ENCODE data around the gene BBOX1. TPM values are rescaled to one million over a fixed set of nuclear protein-coding genes. Genes with fewer than 3 reads are reported as not detected.
A peak's percentile ranks its signal among the peaks of the same experiment; 100 is the strongest.

BBOX1 gene
- total and polyA plus RNA-seq, 5 donors from 2014 or later, result not detected

- Mint-ChIP-seq H3K9me3 (peaks cover 0 to 16% (median 4%) of the 10 kb centered on the region in 7 donors), H3K36me3 (no peaks in the 10 kb centered on the region), H3K4me1 (no peaks in the 10 kb centered on the region), H3K27me3 (no peaks in the 10 kb centered on the region), H3K4me3 (no peak overlapping the region), H3K27ac (no peak overlapping the region)
- no peak overlapping the region for H3K4me3 ChIP-seq (ENCODE audit: low read depth, low read length)
- H3K27me3 ChIP-seq (ENCODE audit: control insufficient read depth, insufficient read depth, low read length), result no peaks in the 10 kb centered on the region
- no peak for ATAC-seq (ENCODE audit: low read depth in 2 of 2)
- no peaks in the 10 kb centered on the region for H3K9me3 ChIP-seq (ENCODE audit: control insufficient read depth in 2 of 2, low read length in 2 of 2)
- H3K4me1 ChIP-seq (ENCODE audit: control insufficient read depth, insufficient read depth, low read length, poor library complexity, severe bottlenecking), result no peaks in the 10 kb centered on the region
- H3K27ac ChIP-seq (ENCODE audit: insufficient read depth, low read length, poor library complexity, severe bottlenecking), result no peak overlapping the region
- no peaks in the 10 kb centered on the region for H3K36me3 ChIP-seq (ENCODE audit: control insufficient read depth, insufficient read depth, low read length)
- DNase-seq, result no peak
Measured at GRCh38 chr11:27057091-27057780, 16.6 kb downstream of the BBOX1 start.

- no peaks in the 10 kb centered on the region for H3K9me3 ChIP-seq (ENCODE audit: control insufficient read depth in 2 of 2, low read length in 2 of 2)
- ATAC-seq (ENCODE audit: low read depth in 2 of 2) (no peak), DNase-seq (no peak)
- Mint-ChIP-seq H3K27me3 (no peaks in the 10 kb centered on the region), H3K9me3 (peaks cover 0 to 17% (median 4%) of the 10 kb centered on the region in 7 donors), H3K4me1 (no peaks in the 10 kb centered on the region), H3K36me3 (no peaks in the 10 kb centered on the region), H3K27ac (peak overlapping the region in 1 of 3 donors; percentile 6), H3K4me3 (no peak overlapping the region)
- H3K27me3 ChIP-seq (ENCODE audit: control insufficient read depth, insufficient read depth, low read length), result no peaks in the 10 kb centered on the region
- no peaks in the 10 kb centered on the region for H3K36me3 ChIP-seq (ENCODE audit: control insufficient read depth, insufficient read depth, low read length)
- H3K27ac ChIP-seq (ENCODE audit: insufficient read depth, low read length, poor library complexity, severe bottlenecking), result no peak overlapping the region
- no peak overlapping the region for H3K4me3 ChIP-seq (ENCODE audit: low read depth, low read length)
- H3K4me1 ChIP-seq (ENCODE audit: control insufficient read depth, insufficient read depth, low read length, poor library complexity, severe bottlenecking), result no peaks in the 10 kb centered on the region
Measured at GRCh38 chr11:27058456-27058855, 17.8 kb downstream of the BBOX1 start.

GRCh38 chr11:27059431-27059830, 18.8 kb downstream of the BBOX1 start:
- Mint-ChIP-seq H3K36me3 (no peaks in the 10 kb centered on the region), H3K27ac (no peak overlapping the region), H3K4me1 (no peaks in the 10 kb centered on the region), H3K4me3 (no peak overlapping the region), H3K27me3 (no peaks in the 10 kb centered on the region), H3K9me3 (peaks cover 0 to 16% (median 3%) of the 10 kb centered on the region in 7 donors)
- Histone ChIP-seq H3K36me3 (ENCODE audit: control insufficient read depth, insufficient read depth, low read length) (no peaks in the 10 kb centered on the region), H3K27ac (ENCODE audit: insufficient read depth, low read length, poor library complexity, severe bottlenecking) (no peak overlapping the region), H3K9me3 (ENCODE audit: control insufficient read depth in 2 of 2, low read length in 2 of 2) (no peaks in the 10 kb centered on the region), H3K4me3 (ENCODE audit: low read depth, low read length) (no peak overlapping the region), H3K4me1 (ENCODE audit: control insufficient read depth, insufficient read depth, low read length, poor library complexity, severe bottlenecking) (no peaks in the 10 kb centered on the region), H3K27me3 (ENCODE audit: control insufficient read depth, insufficient read depth, low read length) (no peaks in the 10 kb centered on the region)
- no peak for DNase-seq
- no peak for ATAC-seq (ENCODE audit: low read depth in 2 of 2)

- peaks cover 0 to 16% (median 3%) of the 10 kb centered on the region in 7 donors for H3K9me3 Mint-ChIP-seq
- Histone ChIP-seq H3K4me3 (ENCODE audit: low read depth, low read length) (no peak overlapping the region), H3K27ac (ENCODE audit: insufficient read depth, low read length, poor library complexity, severe bottlenecking) (no peak overlapping the region), H3K9me3 (ENCODE audit: control insufficient read depth in 2 of 2, low read length in 2 of 2) (no peaks in the 10 kb centered on the region), H3K4me1 (ENCODE audit: control insufficient read depth, insufficient read depth, low read length, poor library complexity, severe bottlenecking) (no peaks in the 10 kb centered on the region), H3K36me3 (ENCODE audit: control insufficient read depth, insufficient read depth, low read length) (no peaks in the 10 kb centered on the region), H3K27me3 (ENCODE audit: control insufficient read depth, insufficient read depth, low read length) (no peaks in the 10 kb centered on the region)
- H3K4me3 Mint-ChIP-seq, result no peak overlapping the region
- no peak for DNase-seq
- H3K27me3 Mint-ChIP-seq, result no peaks in the 10 kb centered on the region
- no peak overlapping the region for H3K27ac Mint-ChIP-seq
- no peaks in the 10 kb centered on the region for H3K4me1 Mint-ChIP-seq
- no peaks in the 10 kb centered on the region for H3K36me3 Mint-ChIP-seq
- ATAC-seq (ENCODE audit: low read depth in 2 of 2), result no peak
Measured at GRCh38 chr11:27060816-27061460, 20.3 kb downstream of the BBOX1 start.

GRCh38 chr11:27061461-27061821, 20.8 kb downstream of the BBOX1 start:
- ATAC-seq (ENCODE audit: low read depth in 2 of 2) (no peak), DNase-seq (no peak)

GRCh38 chr11:27064086-27064485, 23.5 kb downstream of the BBOX1 start:
- no peak overlapping the region for H3K4me3 ChIP-seq (ENCODE audit: low read depth, low read length)
- H3K4me1 Mint-ChIP-seq, result no peaks in the 10 kb centered on the region
- no peaks in the 10 kb centered on the region for H3K4me1 ChIP-seq (ENCODE audit: control insufficient read depth, insufficient read depth, low read length, poor library complexity, severe bottlenecking)
- H3K27ac ChIP-seq (ENCODE audit: insufficient read depth, low read length, poor library complexity, severe bottlenecking), result no peak overlapping the region
- no peaks in the 10 kb centered on the region for H3K27me3 Mint-ChIP-seq
- H3K27me3 ChIP-seq (ENCODE audit: control insufficient read depth, insufficient read depth, low read length), result no peaks in the 10 kb centered on the region
- H3K36me3 Mint-ChIP-seq, result no peaks in the 10 kb centered on the region
- H3K9me3 Mint-ChIP-seq, result peaks cover 0 to 15% (median 3%) of the 10 kb centered on the region in 7 donors
- H3K36me3 ChIP-seq (ENCODE audit: control insufficient read depth, insufficient read depth, low read length), result no peaks in the 10 kb centered on the region
- H3K4me3 Mint-ChIP-seq, result no peak overlapping the region
- DNase-seq (no peak), ATAC-seq (ENCODE audit: low read depth in 2 of 2) (no peak)
- no peaks in the 10 kb centered on the region for H3K9me3 ChIP-seq (ENCODE audit: control insufficient read depth in 2 of 2, low read length in 2 of 2)
- no peak overlapping the region for H3K27ac Mint-ChIP-seq

More at GRCh38 chr11:27061461-27061821, 20.8 kb downstream of the BBOX1 start:
- H3K4me3 ChIP-seq (ENCODE audit: low read depth, low read length), result no peak overlapping the region
- Mint-ChIP-seq H3K27ac (no peak overlapping the region), H3K9me3 (peaks cover 0 to 15% (median 3%) of the 10 kb centered on the region in 7 donors), H3K4me1 (no peaks in the 10 kb centered on the region), H3K4me3 (no peak overlapping the region), H3K36me3 (no peaks in the 10 kb centered on the region), H3K27me3 (no peaks in the 10 kb centered on the region)
- no peak overlapping the region for H3K27ac ChIP-seq (ENCODE audit: insufficient read depth, low read length, poor library complexity, severe bottlenecking)
- H3K4me1 ChIP-seq (ENCODE audit: control insufficient read depth, insufficient read depth, low read length, poor library complexity, severe bottlenecking), result no peaks in the 10 kb centered on the region
- H3K9me3 ChIP-seq (ENCODE audit: control insufficient read depth in 2 of 2, low read length in 2 of 2), result no peaks in the 10 kb centered on the region
- no peaks in the 10 kb centered on the region for H3K36me3 ChIP-seq (ENCODE audit: control insufficient read depth, insufficient read depth, low read length)
- no peaks in the 10 kb centered on the region for H3K27me3 ChIP-seq (ENCODE audit: control insufficient read depth, insufficient read depth, low read length)

GRCh38 chr11:27075192-27075591, 34.6 kb downstream of the BBOX1 start:
- ATAC-seq (ENCODE audit: low read depth in 2 of 2) (no peak), DNase-seq (no peak)
- Mint-ChIP-seq H3K9me3 (peaks cover 1 to 23% (median 8%) of the 10 kb centered on the region in 7 donors), H3K27me3 (no peaks in the 10 kb centered on the region), H3K27ac (no peak overlapping the region), H3K36me3 (no peaks in the 10 kb centered on the region), H3K4me1 (no peaks in the 10 kb centered on the region), H3K4me3 (no peak overlapping the region)
- H3K9me3 ChIP-seq (ENCODE audit: control insufficient read depth in 2 of 2, low read length in 2 of 2), result no peaks in the 10 kb centered on the region
- H3K36me3 ChIP-seq (ENCODE audit: control insufficient read depth, insufficient read depth, low read length), result no peaks in the 10 kb centered on the region
- H3K4me3 ChIP-seq (ENCODE audit: low read depth, low read length), result no peak overlapping the region
- H3K27me3 ChIP-seq (ENCODE audit: control insufficient read depth, insufficient read depth, low read length), result no peaks in the 10 kb centered on the region
- H3K4me1 ChIP-seq (ENCODE audit: control insufficient read depth, insufficient read depth, low read length, poor library complexity, severe bottlenecking), result no peaks in the 10 kb centered on the region
- H3K27ac ChIP-seq (ENCODE audit: insufficient read depth, low read length, poor library complexity, severe bottlenecking), result no peak overlapping the region

- no peak overlapping the region for H3K4me3 Mint-ChIP-seq
Measured at GRCh38 chr11:27075655-27076054, 35.0 kb downstream of the BBOX1 start.

More at GRCh38 chr11:27075655-27076054, 35.0 kb downstream of the BBOX1 start:
- H3K27me3 ChIP-seq (ENCODE audit: control insufficient read depth, insufficient read depth, low read length), result no peaks in the 10 kb centered on the region
- no peaks in the 10 kb centered on the region for H3K9me3 ChIP-seq (ENCODE audit: control insufficient read depth in 2 of 2, low read length in 2 of 2)
- no peaks in the 10 kb centered on the region for H3K27me3 Mint-ChIP-seq
- ATAC-seq (ENCODE audit: low read depth in 2 of 2) (no peak), DNase-seq (no peak)
- H3K4me1 Mint-ChIP-seq, result no peaks in the 10 kb centered on the region
- H3K4me1 ChIP-seq (ENCODE audit: control insufficient read depth, insufficient read depth, low read length, poor library complexity, severe bottlenecking), result no peaks in the 10 kb centered on the region
- no peak overlapping the region for H3K4me3 ChIP-seq (ENCODE audit: low read depth, low read length)
- peaks cover 1 to 23% (median 8%) of the 10 kb centered on the region in 7 donors for H3K9me3 Mint-ChIP-seq
- H3K36me3 Mint-ChIP-seq, result no peaks in the 10 kb centered on the region
- no peak overlapping the region for H3K27ac ChIP-seq (ENCODE audit: insufficient read depth, low read length, poor library complexity, severe bottlenecking)
- no peak overlapping the region for H3K27ac Mint-ChIP-seq
- H3K36me3 ChIP-seq (ENCODE audit: control insufficient read depth, insufficient read depth, low read length), result no peaks in the 10 kb centered on the region
